Stimulated activated CD4-positive, alpha-beta T cell treated with anti-CD3 and anti-CD28 coated beads, Interleukin-15, amount 100 ng/mL, for 1 hour (primary cell): Measurements from ENCODE around the gene TRIB2.

ENCODE experiments used
- DNase-seq, 2 donors: peaks; one replicate each; pipeline ENCODE4 v3.0.0-alpha.2; 2020; ENCODE audit warnings: low read depth in 1 of 2, low spot score in 1 of 2

TRIB2 gene

GRCh38 chr2:12773586-12774394, 57.1 kb downstream of the TRIB2 start:
- no peak for DNase-seq

DNA sequence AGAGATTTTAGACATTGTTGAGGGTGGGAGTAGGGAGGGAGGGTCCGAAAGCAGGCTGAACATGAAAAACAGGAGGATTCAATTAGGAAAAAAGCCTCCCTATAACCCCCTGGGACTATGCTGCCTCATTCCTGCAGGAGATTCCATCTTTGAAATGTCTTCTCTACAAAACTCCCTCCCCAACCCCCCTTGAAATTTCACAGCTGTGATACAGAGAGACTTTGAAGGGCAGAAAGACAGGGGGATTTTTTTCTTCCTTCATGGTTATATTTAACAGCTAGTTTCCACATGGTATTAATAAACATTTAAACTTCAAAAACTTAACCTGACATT, 57.6 kb downstream of the TRIB2 start:
- no peak for DNase-seq

- no peak for DNase-seq
Measured at GRCh38 chr2:12776521-12776961, 59.8 kb downstream of the TRIB2 start.

- no peak for DNase-seq
Measured at GRCh38 chr2:12778369-12778768, 61.6 kb downstream of the TRIB2 start.

- no peak for DNase-seq
Measured at GRCh38 chr2:12778811-12779579, 62.3 kb downstream of the TRIB2 start.

DNA sequence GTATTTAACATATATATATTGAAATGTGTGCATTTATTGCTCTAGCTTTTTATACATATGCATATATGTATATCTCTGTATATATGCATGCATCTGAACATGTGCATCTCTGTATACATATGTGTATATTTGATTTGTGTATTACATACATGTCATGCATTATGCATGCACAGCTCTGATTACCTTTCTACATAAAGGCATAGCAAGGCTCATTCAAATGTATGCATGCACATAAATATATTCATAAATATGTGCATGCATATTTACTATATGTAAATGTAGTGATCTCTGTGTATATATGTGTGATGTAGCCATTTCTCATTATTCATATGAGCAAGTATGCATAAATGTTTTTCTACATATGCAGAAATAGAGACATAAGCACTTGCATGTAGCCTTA, 64.6 kb downstream of the TRIB2 start:
- no peak for DNase-seq

DNA sequence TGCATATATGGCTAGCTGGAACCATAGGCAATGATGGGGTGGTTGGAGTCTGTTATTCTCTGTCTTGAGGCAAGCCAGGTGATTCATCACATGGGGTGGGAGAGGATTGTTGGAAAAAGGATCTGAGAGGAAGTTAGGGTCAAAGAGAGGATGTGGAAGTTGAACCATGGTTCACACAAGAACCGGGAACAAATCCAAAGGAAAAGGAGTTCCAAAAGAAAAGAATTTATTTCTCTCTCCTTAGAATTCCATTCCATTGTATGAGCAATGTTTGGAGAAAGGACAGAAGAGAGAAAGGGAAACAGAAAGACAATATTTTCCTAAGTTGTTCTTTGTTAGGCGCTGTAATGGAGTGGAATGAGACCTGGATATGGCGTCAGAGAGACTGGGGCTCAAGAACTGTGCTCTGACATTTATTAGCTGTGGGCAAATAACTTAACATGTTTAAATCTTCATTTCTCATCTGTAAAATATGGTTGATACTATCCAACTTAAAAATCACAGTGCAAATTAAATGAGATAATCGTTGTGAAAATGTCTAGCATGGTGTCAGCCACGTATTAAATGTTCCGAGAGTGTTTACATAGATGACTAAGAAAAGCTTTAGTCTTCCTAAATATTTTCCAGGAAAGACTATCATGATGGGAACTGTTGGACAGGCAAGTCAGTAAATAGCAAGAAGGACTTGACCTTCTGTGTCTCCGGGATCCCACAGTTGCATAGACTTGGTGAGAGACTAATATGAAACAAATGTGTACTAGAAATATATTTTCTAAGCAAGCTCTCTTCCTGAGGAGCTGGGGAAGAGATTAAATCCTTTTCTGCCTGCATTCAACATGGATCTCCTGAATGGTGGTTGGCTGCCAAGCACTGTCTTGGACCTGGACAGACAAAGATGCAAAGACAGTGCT, 71.4 kb downstream of the TRIB2 start:
- no peak for DNase-seq

- DNase-seq = no peak
Measured at GRCh38 chr2:12791906-12792305, 75.2 kb downstream of the TRIB2 start.
